Measurements from ENCODE around the gene NOTCH4.

Gene NOTCH4

GRCh38 chr6:32182555-32182981, 41.3 kb downstream of the NOTCH4 start:
- Histone ChIP-seq H3K27me3 (ENCODE audit: insufficient read depth, low read length, poor library complexity, severe bottlenecking) (no peaks in the 10 kb centered on the region), H3K79me2 (ENCODE audit: insufficient read depth, low read length) (peaks cover 42% of the 10 kb centered on the region), H3K4me1 (ENCODE audit: insufficient read depth, low read length, poor library complexity, severe bottlenecking) (peaks cover 12% of the 10 kb centered on the region), H3K9me2 (replicated peaks; ENCODE audit: low read depth, low read length) (no peaks in the 10 kb centered on the region), H2AFZ (ENCODE audit: low read length) (no peak overlapping the region), H3K36me3 (ENCODE audit: insufficient read depth, low read length) (peaks cover 26% of the 10 kb centered on the region; the same call in 1 of the 2 replicates), H3K4me3 (ENCODE audit: low read length, poor library complexity, severe bottlenecking) (no peak overlapping the region), H3K9ac (ENCODE audit: low read depth, low read length, poor library complexity, severe bottlenecking) (no peak overlapping the region), H3K9me3 (ENCODE audit: insufficient read depth, low read depth, low read length) (no peaks in the 10 kb centered on the region), H3F3A (ENCODE audit: low read depth) (peaks cover under 1% of the 10 kb centered on the region; the same call in 1 of the 2 replicates), H3K4me2 (ENCODE audit: low read depth, low read length, poor library complexity, severe bottlenecking) (no peak overlapping the region), H4K20me1 (ENCODE audit: insufficient read depth, low read length, poor library complexity, severe bottlenecking) (peaks cover 3% of the 10 kb centered on the region)
- no peak for TF ChIP-seq EZH2phosphoT487 (IDR thresholded peaks at IDR 0.05; ENCODE audit: borderline replicate concordance)
- no peak for TF ChIP-seq CTCF (conservative IDR thresholded peaks at IDR 0.05; ENCODE audit: low read length)

GRCh38 chr6:32181915-32182529, 41.8 kb downstream of the NOTCH4 start:
- Histone ChIP-seq H3K27me3 (ENCODE audit: insufficient read depth, low read length, poor library complexity, severe bottlenecking) (no peaks in the 10 kb centered on the region), H4K20me1 (ENCODE audit: insufficient read depth, low read length, poor library complexity, severe bottlenecking) (peaks cover 2% of the 10 kb centered on the region), H3K79me2 (ENCODE audit: insufficient read depth, low read length) (peaks cover 37% of the 10 kb centered on the region), H3K4me3 (ENCODE audit: low read length, poor library complexity, severe bottlenecking) (no peak overlapping the region), H3K36me3 (ENCODE audit: insufficient read depth, low read length) (peaks cover 20% of the 10 kb centered on the region; the same call in 1 of the 2 replicates), H3K4me1 (ENCODE audit: insufficient read depth, low read length, poor library complexity, severe bottlenecking) (peaks cover 12% of the 10 kb centered on the region), H3K4me2 (ENCODE audit: low read depth, low read length, poor library complexity, severe bottlenecking) (no peak overlapping the region), H3K9ac (ENCODE audit: low read depth, low read length, poor library complexity, severe bottlenecking) (no peak overlapping the region), H3F3A (ENCODE audit: low read depth) (peaks cover 4% of the 10 kb centered on the region; the same call in 1 of the 2 replicates), H3K9me3 (ENCODE audit: insufficient read depth, low read depth, low read length) (no peaks in the 10 kb centered on the region), H2AFZ (ENCODE audit: low read length) (no peak overlapping the region), H3K9me2 (replicated peaks; ENCODE audit: low read depth, low read length) (no peaks in the 10 kb centered on the region)
- no peak for TF ChIP-seq CTCF (conservative IDR thresholded peaks at IDR 0.05; ENCODE audit: low read length)
- no peak for TF ChIP-seq EZH2phosphoT487 (IDR thresholded peaks at IDR 0.05; ENCODE audit: borderline replicate concordance)

- Histone ChIP-seq H2AFZ (ENCODE audit: low read length) (no peak overlapping the region), H3K9ac (ENCODE audit: low read depth, low read length, poor library complexity, severe bottlenecking) (no peak overlapping the region), H3K9me3 (ENCODE audit: insufficient read depth, low read depth, low read length) (no peaks in the 10 kb centered on the region), H3F3A (ENCODE audit: low read depth) (peaks cover 4% of the 10 kb centered on the region; the same call in 1 of the 2 replicates), H3K36me3 (ENCODE audit: insufficient read depth, low read length) (peaks cover 13% of the 10 kb centered on the region; the same call in 1 of the 2 replicates), H4K20me1 (ENCODE audit: insufficient read depth, low read length, poor library complexity, severe bottlenecking) (peaks cover 2% of the 10 kb centered on the region), H3K4me2 (ENCODE audit: low read depth, low read length, poor library complexity, severe bottlenecking) (peak overlapping the region; percentile 34), H3K79me2 (ENCODE audit: insufficient read depth, low read length) (peaks cover 43% of the 10 kb centered on the region), H3K4me3 (ENCODE audit: low read length, poor library complexity, severe bottlenecking) (no peak overlapping the region), H3K4me1 (ENCODE audit: insufficient read depth, low read length, poor library complexity, severe bottlenecking) (peaks cover 20% of the 10 kb centered on the region), H3K9me2 (replicated peaks; ENCODE audit: low read depth, low read length) (no peaks in the 10 kb centered on the region), H3K27me3 (ENCODE audit: insufficient read depth, low read length, poor library complexity, severe bottlenecking) (no peaks in the 10 kb centered on the region)
- no peak for TF ChIP-seq CTCF (conservative IDR thresholded peaks at IDR 0.05; ENCODE audit: low read length)
- TF ChIP-seq EZH2phosphoT487 (IDR thresholded peaks at IDR 0.05; ENCODE audit: borderline replicate concordance), result no peak
Observed at GRCh38 chr6:32181148-32181702, 42.6 kb downstream of the NOTCH4 start.
